GM19239 (cell line): ENCODE measurements around the gene DNMT3B.

Experiments
- DNase-seq: peaks from one replicate; pipeline ENCODE4 v3.0.0; 2011; ENCODE audit warnings: low spot score; ENCODE audit not compliant: insufficient read length
- FAIRE-seq: peaks from 2 replicates; lab custom pipeline; 2011; peaks lifted over from hg19 to GRCh38; lab: Jason Lieb, UNC

DNMT3B gene

GRCh38 chr20:32847964-32848363 lies 85.8 kb downstream of the DNMT3B start:
- DNase-seq (no peak), FAIRE-seq (no peak)

- DNase-seq, result no peak
- no peak for FAIRE-seq
These were observed 86.7 kb downstream of the DNMT3B start for GRCh38 chr20:32848846-32849245.

GRCh38 chr20:32849577-32849976 lies 87.4 kb downstream of the DNMT3B start:
- DNase-seq, result no peak
- no peak for FAIRE-seq

- FAIRE-seq (no peak), DNase-seq (no peak)
These were observed 93.2 kb downstream of the DNMT3B start for GRCh38 chr20:32855387-32855786.

GRCh38 chr20:32858189-32858588 lies 96.0 kb downstream of the DNMT3B start:
- no peak for DNase-seq
- FAIRE-seq, result peak; percentile 39
